Retinal pigment epithelial cell (primary cell): ENCODE measurements around the gene CEMIP.
"Not testable (repeated sequence)": the region's sequence is repeated elsewhere in the genome, so short reads cannot be mapped to it uniquely, and the experiment has no call there.

Experiments
- DNase-seq: peaks from one replicate; pipeline ENCODE4 v3.0.0-alpha.2; 2010; ENCODE audit warnings: low read depth
- H3K4me3 ChIP-seq: 2 replicates; pipeline ENCODE4 v1.5.1; 2011; ENCODE audit warnings: mild to moderate bottlenecking, low read length, control low read depth, moderate library complexity
- TF ChIP-seq, protein P1 (sequence below): conservative IDR thresholded peaks from 2 replicates; pipeline ENCODE4 v1.5.1; 2011; ENCODE audit warnings: low read depth, low read length, control low read depth, inconsistent platforms

Gene CEMIP

DNA sequence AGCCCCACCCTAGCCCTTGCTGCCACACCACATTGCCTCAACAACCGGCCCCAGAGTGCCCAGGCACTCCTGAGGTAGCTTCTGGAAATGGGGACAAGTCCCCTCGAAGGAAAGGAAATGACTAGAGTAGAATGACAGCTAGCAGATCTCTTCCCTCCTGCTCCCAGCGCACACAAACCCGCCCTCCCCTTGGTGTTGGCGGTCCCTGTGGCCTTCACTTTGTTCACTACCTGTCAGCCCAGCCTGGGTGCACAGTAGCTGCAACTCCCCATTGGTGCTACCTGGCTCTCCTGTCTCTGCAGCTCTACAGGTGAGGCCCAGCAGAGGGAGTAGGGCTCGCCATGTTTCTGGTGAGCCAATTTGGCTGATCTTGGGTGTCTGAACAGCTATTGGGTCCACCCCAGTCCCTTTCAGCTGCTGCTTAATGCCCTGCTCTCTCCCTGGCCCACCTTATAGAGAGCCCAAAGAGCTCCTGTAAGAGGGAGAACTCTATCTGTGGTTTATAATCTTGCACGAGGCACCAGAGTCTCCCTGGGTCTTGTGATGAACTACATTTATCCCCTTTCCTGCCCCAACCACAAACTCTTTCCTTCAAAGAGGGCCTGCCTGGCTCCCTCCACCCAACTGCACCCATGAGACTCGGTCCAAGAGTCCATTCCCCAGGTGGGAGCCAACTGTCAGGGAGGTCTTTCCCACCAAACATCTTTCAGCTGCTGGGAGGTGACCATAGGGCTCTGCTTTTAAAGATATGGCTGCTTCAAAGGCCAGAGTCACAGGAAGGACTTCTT lies 171.3 kb downstream of the CEMIP start:
- no peak for DNase-seq
- H3K4me3 ChIP-seq: no peak overlapping the region
- TF ChIP-seq, protein P1, sequence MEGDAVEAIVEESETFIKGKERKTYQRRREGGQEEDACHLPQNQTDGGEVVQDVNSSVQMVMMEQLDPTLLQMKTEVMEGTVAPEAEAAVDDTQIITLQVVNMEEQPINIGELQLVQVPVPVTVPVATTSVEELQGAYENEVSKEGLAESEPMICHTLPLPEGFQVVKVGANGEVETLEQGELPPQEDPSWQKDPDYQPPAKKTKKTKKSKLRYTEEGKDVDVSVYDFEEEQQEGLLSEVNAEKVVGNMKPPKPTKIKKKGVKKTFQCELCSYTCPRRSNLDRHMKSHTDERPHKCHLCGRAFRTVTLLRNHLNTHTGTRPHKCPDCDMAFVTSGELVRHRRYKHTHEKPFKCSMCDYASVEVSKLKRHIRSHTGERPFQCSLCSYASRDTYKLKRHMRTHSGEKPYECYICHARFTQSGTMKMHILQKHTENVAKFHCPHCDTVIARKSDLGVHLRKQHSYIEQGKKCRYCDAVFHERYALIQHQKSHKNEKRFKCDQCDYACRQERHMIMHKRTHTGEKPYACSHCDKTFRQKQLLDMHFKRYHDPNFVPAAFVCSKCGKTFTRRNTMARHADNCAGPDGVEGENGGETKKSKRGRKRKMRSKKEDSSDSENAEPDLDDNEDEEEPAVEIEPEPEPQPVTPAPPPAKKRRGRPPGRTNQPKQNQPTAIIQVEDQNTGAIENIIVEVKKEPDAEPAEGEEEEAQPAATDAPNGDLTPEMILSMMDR: no peak

DNA sequence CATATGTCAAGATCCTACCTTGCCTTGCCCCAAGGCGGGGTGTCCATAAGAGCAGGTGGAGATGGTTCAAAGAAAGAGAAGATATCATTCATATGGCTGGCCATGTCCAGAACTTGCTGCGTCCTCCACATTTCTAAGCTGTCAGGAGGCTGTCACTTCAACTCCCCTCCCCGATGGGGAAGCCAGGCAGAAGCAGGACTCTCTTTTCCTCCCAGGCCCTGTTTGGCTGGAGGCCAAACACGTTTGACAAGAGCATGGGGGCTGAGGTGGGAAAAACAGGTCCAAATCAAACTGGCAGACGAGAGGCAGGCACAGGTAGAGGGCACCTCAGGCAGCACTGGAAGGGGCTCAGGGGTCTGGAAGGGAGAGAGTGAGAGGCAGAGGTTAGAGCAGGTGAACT lies 172.8 kb downstream of the CEMIP start:
- no peak for DNase-seq
- TF ChIP-seq, protein P1: no peak
- H3K4me3 ChIP-seq: no peak overlapping the region

DNA sequence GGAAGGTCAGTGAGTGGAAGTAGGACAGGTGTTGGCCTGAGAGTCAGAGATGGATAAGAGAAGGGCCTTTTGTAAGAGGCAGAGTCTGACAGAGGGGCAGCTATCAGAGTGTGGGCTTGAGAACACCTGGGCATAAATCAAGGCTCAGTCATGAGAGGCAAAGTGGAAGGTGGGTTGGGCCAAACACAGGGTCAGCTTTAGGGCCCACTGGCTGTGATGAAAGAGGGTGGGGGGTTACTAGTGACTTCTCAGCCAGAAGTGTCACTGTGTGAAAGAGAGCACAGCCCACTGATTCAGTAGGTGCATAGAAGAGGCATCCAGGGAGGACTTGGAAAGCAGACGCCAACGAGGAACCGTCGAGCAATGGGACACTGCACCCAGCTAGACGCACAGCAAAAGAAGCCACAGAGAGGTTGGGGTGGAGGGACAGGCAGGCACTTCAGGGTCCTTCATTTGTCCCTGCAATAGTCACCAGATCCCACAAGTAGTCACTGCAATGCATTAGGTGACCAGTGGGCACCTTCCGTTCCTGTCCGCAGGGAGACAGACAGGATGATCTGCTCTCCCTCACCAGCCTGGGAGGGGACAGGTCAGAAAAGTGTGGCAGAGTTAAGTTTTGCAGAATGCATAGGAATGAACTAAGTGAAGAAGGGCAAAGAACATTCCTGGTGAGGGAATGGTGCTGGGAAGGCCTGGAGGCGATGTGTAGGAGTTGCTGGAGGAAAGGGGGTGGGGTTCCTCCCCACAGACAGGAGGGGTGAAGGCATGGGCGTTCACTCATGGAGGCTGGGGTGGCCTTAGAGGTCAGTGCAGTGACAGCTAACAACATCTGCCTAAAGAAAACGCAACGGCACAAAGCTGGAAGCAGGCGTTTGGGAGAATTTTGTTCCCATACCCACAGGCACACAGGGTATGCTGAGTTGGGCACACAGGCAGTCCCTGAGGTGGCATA lies 174.1 kb downstream of the CEMIP start:
- TF ChIP-seq, protein P1: no peak
- no peak overlapping the region for H3K4me3 ChIP-seq
- DNase-seq: no peak

DNA sequence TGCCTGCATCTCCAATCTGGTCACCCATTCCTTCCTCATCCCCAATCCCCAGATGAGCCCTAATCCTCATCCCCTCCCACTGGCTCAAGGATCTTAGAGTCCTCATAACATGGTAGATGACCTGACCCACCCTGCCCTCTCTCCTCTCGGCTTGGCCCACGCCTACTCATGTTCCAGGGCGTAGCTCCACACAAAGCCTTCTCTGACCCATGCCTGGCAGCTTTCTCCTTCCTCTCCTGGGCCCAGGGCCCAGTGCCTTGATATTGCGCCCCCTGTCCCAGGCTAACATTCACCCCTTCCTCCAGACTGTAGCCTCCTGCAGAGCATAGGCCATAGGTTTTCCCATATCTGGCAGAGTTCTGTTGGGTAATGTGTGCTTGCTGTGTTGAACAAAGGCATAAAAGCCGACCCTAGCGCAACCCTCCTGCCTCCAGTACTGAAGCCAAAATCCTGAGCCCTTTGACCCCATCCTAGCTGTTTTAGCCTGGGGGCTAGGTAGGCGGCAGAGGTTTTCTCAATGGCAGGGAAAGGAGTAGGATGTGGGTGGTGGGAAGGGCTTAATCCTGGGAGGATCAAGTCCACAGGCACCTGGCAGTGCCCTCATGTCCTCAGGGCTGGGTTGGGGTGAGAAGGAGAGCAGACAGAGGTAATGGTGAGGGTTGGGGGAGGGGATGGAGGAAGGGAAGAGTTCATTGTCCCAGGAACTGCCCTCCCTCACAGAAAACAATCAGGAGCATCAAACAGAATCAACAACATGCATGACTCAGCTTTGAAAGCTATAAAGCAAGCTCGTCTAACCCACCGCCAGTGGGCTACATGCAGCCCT lies 175.0 kb downstream of the CEMIP start:
- TF ChIP-seq, protein P1: no peak
- no peak overlapping the region for H3K4me3 ChIP-seq
- no peak for DNase-seq

DNA sequence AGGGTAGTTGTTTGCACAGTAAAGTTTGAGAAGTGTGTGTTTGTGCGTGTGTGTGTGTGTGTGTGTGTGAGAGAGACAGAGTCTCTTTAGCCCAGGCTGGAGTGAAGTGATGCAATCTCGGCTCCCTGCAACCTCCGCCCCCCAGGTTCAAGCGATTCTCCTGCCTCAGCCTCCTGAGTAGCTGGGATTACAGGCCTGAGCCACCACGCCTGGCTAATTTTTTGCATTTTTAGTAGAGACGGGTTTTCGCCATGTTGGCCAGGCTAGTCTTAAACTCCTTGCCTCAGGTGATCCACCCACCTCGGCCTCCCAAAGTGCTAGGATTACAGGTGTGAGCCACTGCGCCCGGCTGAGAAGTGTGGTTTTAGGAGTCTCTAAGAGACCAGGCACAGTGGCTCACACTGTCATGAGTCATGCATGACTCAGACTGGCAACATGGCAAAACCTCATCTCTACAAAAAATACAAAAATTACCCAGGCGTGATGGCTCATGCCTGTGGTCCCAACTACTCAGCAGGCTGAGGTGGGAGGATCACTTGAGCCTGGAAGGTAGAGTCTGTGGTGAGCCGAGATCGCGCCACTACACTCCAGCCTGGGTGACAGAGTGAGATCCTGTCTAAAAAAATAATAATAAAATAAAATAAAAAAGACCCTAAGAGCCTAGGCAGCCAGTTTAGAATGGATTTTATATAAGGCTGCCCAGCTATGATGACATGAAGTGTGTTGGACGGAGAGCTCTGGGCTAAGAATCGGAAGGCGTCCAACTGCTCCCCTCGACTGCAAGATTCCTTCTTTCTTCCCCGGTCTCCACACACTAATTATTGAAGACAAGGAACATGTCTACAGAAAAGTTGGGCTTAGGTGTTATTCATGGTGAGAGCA lies 176.6 kb downstream of the CEMIP start:
- DNase-seq: peak; percentile 80
- not testable (repeated sequence) for H3K4me3 ChIP-seq

DNA sequence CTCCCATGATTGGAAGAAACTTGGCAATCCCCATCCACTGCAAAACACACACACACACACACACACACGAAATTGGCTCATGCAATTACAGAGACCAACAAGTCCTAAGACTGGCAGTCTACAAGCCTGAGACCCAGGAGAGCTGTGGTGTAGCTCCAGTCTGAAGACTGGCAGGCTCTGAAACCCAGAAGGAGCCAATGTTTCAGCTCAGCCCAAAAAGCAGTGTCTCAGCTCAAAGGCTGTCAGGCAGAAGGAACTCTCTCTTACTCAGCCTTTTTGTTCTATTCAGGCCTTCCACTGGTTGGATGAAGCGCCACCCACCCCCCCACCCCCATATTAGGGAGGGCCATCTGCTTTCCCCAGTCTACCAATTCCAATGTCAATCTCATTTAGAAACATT lies 178.4 kb downstream of the CEMIP start:
- no peak overlapping the region for H3K4me3 ChIP-seq
- TF ChIP-seq, protein P1: no peak
- no peak for DNase-seq
